Duodenal mucosa (tissue), 2 donors: ENCODE measurements around the gene C1orf159.
"Not testable (repeated sequence)": the region's sequence is repeated elsewhere in the genome, so short reads cannot be mapped to it uniquely, and the experiment has no call there.

ENCODE experiments used
- H3K27ac ChIP-seq: one replicate; pipeline ENCODE4 v1.7.0; 2013; ENCODE audit warnings: low read depth, low read length
- H3K27me3 ChIP-seq, 2 donors: one replicate each; pipeline ENCODE4 v1.7.0; 2013; ENCODE audit warnings: low read length in 2 of 2, control low read depth in 1 of 2; ENCODE audit not compliant: insufficient read depth in 2 of 2, control insufficient read depth in 1 of 2
- H3K36me3 ChIP-seq, 2 donors: one replicate each; pipeline ENCODE4 v1.7.0; 2013; ENCODE audit warnings: low read length in 2 of 2, control low read depth in 1 of 2; ENCODE audit not compliant: insufficient read depth in 2 of 2, control insufficient read depth in 1 of 2
- H3K4me1 ChIP-seq, 2 donors: one replicate each; pipeline ENCODE4 v1.7.0; 2013; ENCODE audit warnings: low read length in 2 of 2, control low read depth in 1 of 2; ENCODE audit not compliant: insufficient read depth in 2 of 2, control insufficient read depth in 1 of 2
- H3K4me3 ChIP-seq, 2 donors: one replicate each; pipeline ENCODE4 v1.7.0; 2013; ENCODE audit warnings: low read length in 2 of 2, low read depth in 1 of 2
- H3K9ac ChIP-seq, 2 donors: one replicate each; pipeline ENCODE4 v1.7.0; 2013; ENCODE audit warnings: low read length in 2 of 2, low read depth in 1 of 2
- H3K9me3 ChIP-seq, 2 donors: one replicate each; pipeline ENCODE4 v1.7.0; 2013; ENCODE audit warnings: low read length in 2 of 2, control low read depth in 1 of 2; ENCODE audit not compliant: control insufficient read depth in 1 of 2

The C1orf159 gene

DNA sequence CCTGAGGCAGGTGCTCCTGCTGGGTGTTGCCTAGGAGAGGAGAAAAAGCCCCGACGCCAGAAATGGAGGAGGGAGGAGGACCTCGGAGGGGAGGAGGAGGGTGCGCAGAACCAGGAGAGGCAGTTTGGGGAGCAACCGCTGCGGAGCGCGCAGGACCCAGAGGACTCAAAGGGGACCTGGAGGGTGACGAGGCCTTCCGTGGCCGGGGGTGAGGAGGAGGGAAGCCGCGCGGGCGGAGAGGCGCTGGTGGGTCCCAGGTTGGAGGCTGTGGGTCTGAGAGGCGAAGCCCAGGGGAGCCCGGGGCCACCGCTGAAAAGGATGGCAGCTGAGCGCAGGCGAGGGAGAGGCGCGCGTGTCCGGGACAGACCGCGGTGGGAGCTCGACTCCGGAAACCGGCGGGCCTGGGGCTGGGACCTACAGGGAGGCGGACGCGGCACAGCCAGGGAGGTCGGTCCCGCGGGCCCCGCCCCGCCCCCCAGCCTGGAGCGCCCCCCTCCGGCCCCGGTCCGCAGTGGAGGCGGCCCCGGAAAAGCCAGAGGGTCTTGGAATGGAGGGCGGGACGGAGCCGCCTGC is 56.9 kb downstream of the C1orf159 start:
- H3K4me3 ChIP-seq = peak overlapping the region; percentile 21 to 22
- H3K27ac ChIP-seq = no peak overlapping the region
- H3K36me3 ChIP-seq = no peaks in the 10 kb centered on the region
- no peaks in the 10 kb centered on the region for H3K9me3 ChIP-seq
- no peak overlapping the region for H3K9ac ChIP-seq
- H3K4me1 ChIP-seq = peaks cover 2 to 14% of the 10 kb centered on the region in 2 donors
- peaks cover 52 to 61% of the 10 kb centered on the region in 2 donors for H3K27me3 ChIP-seq

DNA sequence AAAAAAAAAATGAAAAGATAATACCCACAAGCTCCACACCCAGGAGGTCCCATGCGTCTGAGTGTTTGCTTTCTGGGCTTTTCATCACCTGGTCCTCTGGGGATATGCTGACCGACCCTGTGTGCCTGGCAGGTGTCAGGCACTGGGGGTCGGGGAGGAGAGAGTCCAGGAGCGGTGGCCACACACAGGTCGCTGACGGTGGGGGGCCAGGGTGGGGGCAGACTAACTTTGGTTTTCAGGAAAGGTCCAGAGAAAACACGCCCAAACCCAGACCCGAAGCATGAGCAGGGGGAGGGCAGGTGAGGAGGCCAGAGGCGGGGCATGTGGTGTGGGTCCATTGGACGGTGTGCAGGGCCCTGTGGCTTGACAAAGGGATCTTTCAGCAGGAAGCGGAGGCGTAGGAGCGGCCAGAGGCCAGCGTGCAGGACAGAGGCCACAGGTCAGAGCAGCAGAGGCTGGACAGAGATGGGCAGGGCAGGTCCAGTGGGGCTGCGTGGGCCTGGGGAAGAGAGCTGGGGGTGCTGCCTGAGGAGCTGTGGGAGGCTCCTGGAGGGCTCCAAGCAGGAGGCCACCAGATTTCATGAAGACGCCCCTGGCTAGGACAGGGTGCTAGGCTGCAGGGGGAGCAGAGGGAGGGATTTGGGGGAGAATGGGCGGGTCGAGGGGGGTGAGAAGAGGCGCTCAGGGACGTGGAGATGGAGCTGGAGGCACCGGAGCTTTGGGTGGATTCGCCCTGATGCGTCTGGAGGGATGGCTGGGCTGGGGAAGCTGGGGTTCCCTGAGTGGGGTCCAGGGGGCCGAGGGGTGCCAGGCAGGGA is 57.6 kb downstream of the C1orf159 start:
- Histone ChIP-seq H3K36me3 (no peaks in the 10 kb centered on the region), H3K9ac (no peak overlapping the region), H3K27ac (no peak overlapping the region), H3K4me3 (no peak overlapping the region), H3K9me3 (no peaks in the 10 kb centered on the region), H3K4me1 (peaks cover 0 to 11% of the 10 kb centered on the region in 2 donors), H3K27me3 (peaks cover 46 to 54% of the 10 kb centered on the region in 2 donors)

DNA sequence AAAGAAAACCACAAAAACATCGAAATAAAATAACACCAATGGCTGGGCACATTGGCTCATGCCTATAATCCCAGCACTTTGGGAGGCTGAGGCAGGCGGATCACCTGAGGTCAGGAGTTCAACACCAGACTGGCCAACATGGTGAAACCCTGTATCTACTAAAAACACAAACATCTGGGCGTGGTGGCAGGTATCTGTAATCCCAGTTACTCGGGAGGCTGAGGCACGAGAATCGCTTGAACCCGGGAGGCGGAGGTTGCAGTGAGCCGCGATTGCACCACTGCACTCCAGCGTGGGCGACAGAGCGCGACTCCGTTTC is 58.2 kb downstream of the C1orf159 start:
- H3K9me3 ChIP-seq, H3K36me3 ChIP-seq, H3K4me3 ChIP-seq, H3K27ac ChIP-seq, H3K9ac ChIP-seq: not testable (repeated sequence)
- H3K27me3 ChIP-seq = peaks cover 40 to 48% of the 10 kb centered on the region in 2 donors
- peaks cover 0 to 11% of the 10 kb centered on the region in 2 donors for H3K4me1 ChIP-seq

DNA sequence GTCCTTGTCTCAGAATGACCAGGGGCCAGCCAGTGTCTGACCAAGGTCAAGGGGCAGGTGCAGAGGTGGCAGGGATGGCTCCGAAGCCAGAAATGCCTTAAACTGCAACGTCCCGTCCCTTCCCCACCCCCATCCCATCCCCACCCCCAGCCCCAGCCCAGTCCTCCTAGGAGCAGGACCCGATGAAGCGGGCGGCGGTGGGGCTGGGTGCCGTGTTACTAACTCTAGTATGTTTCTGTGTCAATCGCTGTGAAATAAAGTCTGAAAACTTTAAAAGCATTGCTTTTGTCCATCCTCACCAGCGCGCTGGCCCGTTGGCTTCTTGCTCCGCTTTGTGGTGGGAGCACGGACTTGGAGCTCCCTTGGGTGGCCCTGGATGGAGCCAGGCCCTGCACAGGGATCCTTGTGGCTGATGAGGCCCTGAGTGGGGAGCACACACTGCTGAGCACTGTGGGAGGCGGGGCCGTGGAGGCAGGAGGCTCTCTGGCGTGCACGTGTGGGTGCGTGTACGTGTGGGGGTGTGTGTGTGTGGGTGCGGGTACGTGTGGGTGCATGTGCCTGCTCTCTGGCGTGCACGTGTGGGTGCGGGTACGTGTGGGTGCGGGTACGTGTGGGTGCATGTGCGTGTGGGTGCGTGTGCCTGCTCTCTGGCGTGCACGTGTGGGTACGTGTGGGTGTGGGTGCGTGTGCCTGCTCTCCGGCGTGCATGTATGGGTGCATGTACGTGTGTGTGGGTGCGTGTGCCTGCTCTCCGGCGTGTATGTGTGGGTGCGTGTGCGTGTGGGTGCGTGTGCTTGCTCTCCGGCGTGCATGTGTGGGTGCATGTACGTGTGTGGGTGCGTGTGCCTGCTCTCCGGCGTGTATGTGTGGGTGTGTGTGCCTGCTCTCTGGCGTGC is 59.8 kb downstream of the C1orf159 start:
- H3K9ac ChIP-seq = no peak overlapping the region
- no peak overlapping the region for H3K27ac ChIP-seq
- peaks cover 0 to 3% of the 10 kb centered on the region in 2 donors for H3K36me3 ChIP-seq
- H3K27me3 ChIP-seq = peaks cover 30 to 33% of the 10 kb centered on the region in 2 donors
- peaks cover 0 to 12% of the 10 kb centered on the region in 2 donors for H3K4me1 ChIP-seq
- no peaks in the 10 kb centered on the region for H3K9me3 ChIP-seq
- H3K4me3 ChIP-seq = no peak overlapping the region

DNA sequence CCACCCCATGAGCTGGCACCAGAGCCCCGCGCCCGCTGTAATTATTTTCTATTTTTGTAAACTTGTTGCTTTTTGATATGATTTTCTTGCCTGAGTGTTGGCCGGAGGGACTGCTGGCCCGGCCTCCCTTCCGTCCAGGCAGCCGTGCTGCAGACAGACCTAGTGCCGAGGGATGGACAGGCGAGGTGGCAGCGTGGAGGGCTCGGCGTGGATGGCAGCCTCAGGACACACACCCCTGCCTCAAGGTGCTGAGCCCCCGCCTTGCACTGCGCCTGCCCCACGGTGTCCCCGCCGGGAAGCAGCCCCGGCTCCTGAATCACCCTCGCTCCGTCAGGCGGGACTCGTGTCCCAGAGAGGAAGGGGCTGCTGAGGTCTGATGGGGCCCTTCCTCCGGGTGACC is 60.9 kb downstream of the C1orf159 start:
- no peaks in the 10 kb centered on the region for H3K9me3 ChIP-seq
- H3K4me1 ChIP-seq = peaks cover 0 to 19% of the 10 kb centered on the region in 2 donors
- H3K36me3 ChIP-seq = peaks cover 0 to 3% of the 10 kb centered on the region in 2 donors
- H3K4me3 ChIP-seq = no peak overlapping the region
- H3K27ac ChIP-seq = no peak overlapping the region
- H3K27me3 ChIP-seq = peaks cover 20 to 23% of the 10 kb centered on the region in 2 donors
- H3K9ac ChIP-seq = no peak overlapping the region

DNA sequence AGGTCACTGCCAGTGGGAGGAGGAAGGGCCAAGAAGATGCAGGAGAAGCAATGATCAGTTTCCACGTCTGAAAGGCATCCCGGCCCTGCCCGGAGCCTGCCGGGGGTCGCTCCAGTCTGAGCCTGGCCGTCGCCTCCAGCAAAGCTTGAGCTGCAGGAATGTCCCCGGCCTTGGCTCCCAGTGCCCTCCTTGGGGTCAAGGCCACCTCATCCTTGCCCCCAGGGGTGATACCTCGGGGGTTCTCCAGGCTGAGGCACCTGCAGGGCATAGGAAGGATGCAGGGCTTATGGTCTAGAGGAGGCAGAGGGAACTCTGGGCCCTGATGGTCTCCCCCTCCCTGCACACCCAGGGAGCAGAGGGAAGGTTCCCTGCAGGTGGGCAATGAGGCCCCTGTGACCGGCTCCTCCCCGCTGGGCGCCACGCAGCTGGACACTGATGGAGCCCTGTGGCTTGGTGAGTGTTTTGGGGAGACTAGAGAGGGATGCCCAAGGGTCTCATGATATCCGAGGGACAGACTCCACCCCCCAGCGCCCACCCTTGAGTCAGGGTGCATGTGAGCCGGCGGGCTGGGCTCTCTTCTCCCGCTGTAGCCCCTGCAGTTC is 61.7 kb downstream of the C1orf159 start:
- Histone ChIP-seq H3K4me1 (peaks cover 0 to 15% of the 10 kb centered on the region in 2 donors), H3K4me3 (no peak overlapping the region), H3K27me3 (peaks cover 16 to 20% of the 10 kb centered on the region in 2 donors), H3K36me3 (peaks cover 0 to 3% of the 10 kb centered on the region in 2 donors), H3K9me3 (no peaks in the 10 kb centered on the region), H3K27ac (no peak overlapping the region), H3K9ac (no peak overlapping the region)

DNA sequence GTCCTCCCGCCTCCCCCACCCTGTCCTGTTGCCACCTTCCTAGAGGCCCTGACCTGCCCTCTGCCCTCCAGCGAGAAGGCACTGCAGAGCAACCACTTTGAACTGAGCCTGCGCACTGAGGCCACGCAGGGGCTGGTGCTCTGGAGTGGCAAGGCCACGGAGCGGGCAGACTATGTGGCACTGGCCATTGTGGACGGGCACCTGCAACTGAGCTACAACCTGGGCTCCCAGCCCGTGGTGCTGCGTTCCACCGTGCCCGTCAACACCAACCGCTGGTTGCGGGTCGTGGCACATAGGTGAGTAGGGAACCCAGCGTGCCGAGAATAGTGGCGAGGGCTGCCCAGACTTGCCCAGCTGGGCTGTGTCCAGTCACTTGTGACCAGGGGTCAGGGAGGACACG is 62.2 kb downstream of the C1orf159 start:
- Histone ChIP-seq H3K36me3 (peaks cover 0 to 3% of the 10 kb centered on the region in 2 donors), H3K9me3 (no peaks in the 10 kb centered on the region)

DNA sequence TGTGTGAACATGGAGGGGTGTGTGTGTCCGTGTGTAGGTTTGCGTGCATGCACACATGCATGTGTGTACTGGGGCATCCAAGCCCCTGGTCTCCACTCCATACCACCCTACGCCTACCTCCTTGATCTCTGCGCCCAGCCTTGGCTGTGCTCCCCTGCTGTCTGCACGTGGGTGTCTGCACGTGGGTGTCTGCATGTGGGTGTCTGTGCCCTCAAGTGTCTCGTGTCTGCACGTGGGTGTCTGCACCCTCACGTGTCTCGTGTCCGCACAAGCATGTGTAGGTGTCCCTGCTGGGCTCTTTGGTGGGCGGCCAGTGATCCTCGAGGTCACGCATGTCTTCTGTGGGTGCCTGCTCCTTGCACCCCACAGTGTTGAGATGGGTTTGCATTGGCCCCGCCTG is 62.9 kb downstream of the C1orf159 start:
- no peak overlapping the region for H3K9ac ChIP-seq
- H3K36me3 ChIP-seq = peaks cover 0 to 3% of the 10 kb centered on the region in 2 donors
- no peaks in the 10 kb centered on the region for H3K9me3 ChIP-seq

More for the DNA sequence above, 62.2 kb downstream of the C1orf159 start:
- Histone ChIP-seq H3K4me1 (peaks cover 0 to 11% of the 10 kb centered on the region in 2 donors), H3K9ac (no peak overlapping the region), H3K4me3 (no peak overlapping the region), H3K27me3 (peaks cover 13 to 15% of the 10 kb centered on the region in 2 donors), H3K27ac (no peak overlapping the region)

DNA sequence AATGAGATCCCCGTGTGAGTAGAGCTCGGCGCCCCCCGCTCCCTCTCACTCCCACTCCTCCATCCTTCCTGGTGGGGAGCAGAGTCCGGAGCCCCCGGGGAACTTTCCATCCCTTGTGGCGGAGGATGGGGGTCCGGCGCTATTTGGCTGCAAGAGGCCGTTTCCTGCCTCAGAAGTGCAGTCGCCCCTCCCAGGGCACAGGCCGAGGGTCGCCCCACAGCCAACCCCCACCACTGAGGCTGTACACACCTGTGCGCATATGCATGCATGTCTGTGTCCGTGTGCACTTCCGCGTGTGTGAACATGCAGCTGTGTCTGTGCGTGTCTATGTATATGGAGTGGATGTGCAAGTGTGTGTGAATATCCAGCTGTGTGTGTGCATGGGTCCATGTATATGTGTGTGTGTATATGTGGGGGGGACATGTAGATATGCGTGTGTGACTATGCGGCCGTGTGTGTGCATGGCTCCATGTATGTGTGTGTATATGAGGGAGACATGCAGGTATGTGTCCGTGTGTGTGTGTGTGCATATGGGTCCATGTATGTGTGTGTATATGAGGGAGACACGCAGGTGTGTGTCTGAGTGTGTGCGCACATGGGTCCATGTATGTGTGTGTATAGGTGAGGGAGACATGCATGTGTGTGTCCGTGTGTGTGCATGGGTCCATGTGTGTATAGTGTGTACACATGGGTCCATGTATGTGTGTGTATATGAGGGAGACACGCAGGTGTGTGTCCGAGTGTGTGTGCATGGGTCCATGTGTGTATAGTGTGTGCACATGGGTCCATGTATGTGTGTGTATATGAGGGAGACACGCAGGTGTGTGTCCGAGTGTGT is 63.7 kb downstream of the C1orf159 start:
- Histone ChIP-seq H3K4me3 (no peak overlapping the region), H3K9me3 (no peaks in the 10 kb centered on the region), H3K9ac (no peak overlapping the region), H3K36me3 (peaks cover 0 to 3% of the 10 kb centered on the region in 2 donors), H3K27me3 (peaks cover 2 to 5% of the 10 kb centered on the region in 2 donors), H3K27ac (no peak overlapping the region), H3K4me1 (peaks cover 0 to 8% of the 10 kb centered on the region in 2 donors)

More for the DNA sequence above, 62.9 kb downstream of the C1orf159 start:
- H3K27me3 ChIP-seq = peaks cover 7 to 9% of the 10 kb centered on the region in 2 donors
- no peak overlapping the region for H3K4me3 ChIP-seq
- H3K4me1 ChIP-seq = peaks cover 0 to 8% of the 10 kb centered on the region in 2 donors
- H3K27ac ChIP-seq = no peak overlapping the region
